ENCODE results near the gene PMPCA. TPM values are rescaled to one million over a fixed set of nuclear protein-coding genes. Genes with fewer than 3 reads are reported as not detected.

Gene PMPCA
- total and polyA plus RNA-seq, 2 of the 13 experiments (the other 11 are each of a cell fraction or from before 2014, with no cell fraction given): 70.2 to 88.4 TPM

DNA sequence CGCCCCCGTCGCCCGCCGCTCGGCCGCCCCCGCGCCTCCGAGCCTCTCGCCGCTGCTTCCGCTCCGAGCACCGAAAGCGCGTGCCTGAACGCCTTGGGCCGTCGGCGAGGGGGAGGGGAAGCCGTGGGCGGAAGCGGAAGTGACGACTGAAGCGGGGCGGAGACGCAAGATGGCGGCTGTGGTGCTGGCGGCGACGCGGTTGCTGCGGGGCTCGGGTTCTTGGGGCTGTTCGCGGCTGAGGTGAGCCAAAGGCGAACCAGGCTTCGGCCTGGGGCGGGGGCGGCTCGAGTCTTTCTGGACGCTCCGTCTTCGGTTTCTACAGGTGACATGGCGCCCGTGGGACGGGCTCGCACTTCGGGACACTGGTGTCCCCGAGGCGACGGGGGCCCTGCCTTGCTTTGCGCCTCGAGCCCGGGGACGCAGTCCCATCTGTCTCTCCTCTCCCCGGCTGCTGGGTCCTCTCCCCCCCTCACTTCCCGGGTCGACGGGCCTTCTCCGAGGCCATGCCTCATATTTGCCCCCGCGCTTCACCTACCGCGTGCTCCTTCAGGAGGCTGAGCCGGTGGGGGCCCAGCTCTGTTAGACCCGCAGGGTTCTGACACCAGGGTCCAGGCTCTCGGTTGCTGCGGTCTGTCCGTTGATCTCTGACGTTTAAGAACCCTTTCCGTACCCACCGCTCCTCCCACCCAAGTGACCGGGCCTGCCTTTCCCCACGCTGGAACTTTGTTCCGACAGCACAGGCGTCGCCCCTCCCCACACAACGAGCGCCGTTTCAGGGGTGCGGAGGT is at the start of gene PMPCA, which contains the start of gene ENTR1 (continued):
- TF ChIP-seq, protein P1, sequence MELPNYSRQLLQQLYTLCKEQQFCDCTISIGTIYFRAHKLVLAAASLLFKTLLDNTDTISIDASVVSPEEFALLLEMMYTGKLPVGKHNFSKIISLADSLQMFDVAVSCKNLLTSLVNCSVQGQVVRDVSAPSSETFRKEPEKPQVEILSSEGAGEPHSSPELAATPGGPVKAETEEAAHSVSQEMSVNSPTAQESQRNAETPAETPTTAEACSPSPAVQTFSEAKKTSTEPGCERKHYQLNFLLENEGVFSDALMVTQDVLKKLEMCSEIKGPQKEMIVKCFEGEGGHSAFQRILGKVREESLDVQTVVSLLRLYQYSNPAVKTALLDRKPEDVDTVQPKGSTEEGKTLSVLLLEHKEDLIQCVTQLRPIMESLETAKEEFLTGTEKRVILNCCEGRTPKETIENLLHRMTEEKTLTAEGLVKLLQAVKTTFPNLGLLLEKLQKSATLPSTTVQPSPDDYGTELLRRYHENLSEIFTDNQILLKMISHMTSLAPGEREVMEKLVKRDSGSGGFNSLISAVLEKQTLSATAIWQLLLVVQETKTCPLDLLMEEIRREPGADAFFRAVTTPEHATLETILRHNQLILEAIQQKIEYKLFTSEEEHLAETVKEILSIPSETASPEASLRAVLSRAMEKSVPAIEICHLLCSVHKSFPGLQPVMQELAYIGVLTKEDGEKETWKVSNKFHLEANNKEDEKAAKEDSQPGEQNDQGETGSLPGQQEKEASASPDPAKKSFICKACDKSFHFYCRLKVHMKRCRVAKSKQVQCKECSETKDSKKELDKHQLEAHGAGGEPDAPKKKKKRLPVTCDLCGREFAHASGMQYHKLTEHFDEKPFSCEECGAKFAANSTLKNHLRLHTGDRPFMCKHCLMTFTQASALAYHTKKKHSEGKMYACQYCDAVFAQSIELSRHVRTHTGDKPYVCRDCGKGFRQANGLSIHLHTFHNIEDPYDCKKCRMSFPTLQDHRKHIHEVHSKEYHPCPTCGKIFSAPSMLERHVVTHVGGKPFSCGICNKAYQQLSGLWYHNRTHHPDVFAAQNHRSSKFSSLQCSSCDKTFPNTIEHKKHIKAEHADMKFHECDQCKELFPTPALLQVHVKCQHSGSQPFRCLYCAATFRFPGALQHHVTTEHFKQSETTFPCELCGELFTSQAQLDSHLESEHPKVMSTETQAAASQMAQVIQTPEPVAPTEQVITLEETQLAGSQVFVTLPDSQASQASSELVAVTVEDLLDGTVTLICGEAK (IDR thresholded peaks at IDR 0.05): peak; percentile 49
- TF ChIP-seq, protein P1 (CRISPR knock-in tag; IDR thresholded peaks at IDR 0.05): no peak
- TF ChIP-seq HOXA7 (CRISPR knock-in tag; IDR thresholded peaks at IDR 0.05) (no peak), NFYB (CRISPR knock-in tag; IDR thresholded peaks at IDR 0.05) (no peak), ZNF333 (CRISPR knock-in tag; IDR thresholded peaks at IDR 0.05; ENCODE audit: borderline replicate concordance) (peak; percentile 55; the same call in 1 of the 2 replicates), ZNF766 (CRISPR knock-in tag; IDR thresholded peaks at IDR 0.05; ENCODE audit: borderline replicate concordance) (no peak), DPF2 (CRISPR knock-in tag; IDR thresholded peaks at IDR 0.05; ENCODE audit: borderline replicate concordance, low read depth) (no peak), YY1 (IDR thresholded peaks at IDR 0.05; ENCODE audit: insufficient read depth, insufficient replicate concordance, low read depth, low read length) (peak; percentile 99), KLF12 (CRISPR knock-in tag; IDR thresholded peaks at IDR 0.05; ENCODE audit: borderline replicate concordance) (peak; percentile 22; the same call in 1 of the 2 replicates), HDAC1 (CRISPR knock-in tag; IDR thresholded peaks at IDR 0.05) (peak; percentile 94), ZC3H4 (CRISPR knock-in tag; IDR thresholded peaks at IDR 0.05; ENCODE audit: borderline replicate concordance) (no peak), ZNF251 (CRISPR knock-in tag; IDR thresholded peaks at IDR 0.05) (no peak), ZNF414 (CRISPR knock-in tag; IDR thresholded peaks at IDR 0.05) (0 out of 2 replicates have a peak, but pooled peaks have one; percentile 52), GATA4 (IDR thresholded peaks at IDR 0.05; ENCODE audit: borderline replicate concordance, low read depth) (peak; percentile 38; the same call in 1 of the 2 replicates), NCOA1 (CRISPR knock-in tag; IDR thresholded peaks at IDR 0.05) (no peak), ZBTB7A (CRISPR knock-in tag; IDR thresholded peaks at IDR 0.05) (no peak; the same call in 1 of the 2 replicates), ZNF101 (CRISPR knock-in tag; IDR thresholded peaks at IDR 0.05; ENCODE audit: borderline replicate concordance, low read depth) (no peak)
- TF ChIP-seq, protein P2, sequence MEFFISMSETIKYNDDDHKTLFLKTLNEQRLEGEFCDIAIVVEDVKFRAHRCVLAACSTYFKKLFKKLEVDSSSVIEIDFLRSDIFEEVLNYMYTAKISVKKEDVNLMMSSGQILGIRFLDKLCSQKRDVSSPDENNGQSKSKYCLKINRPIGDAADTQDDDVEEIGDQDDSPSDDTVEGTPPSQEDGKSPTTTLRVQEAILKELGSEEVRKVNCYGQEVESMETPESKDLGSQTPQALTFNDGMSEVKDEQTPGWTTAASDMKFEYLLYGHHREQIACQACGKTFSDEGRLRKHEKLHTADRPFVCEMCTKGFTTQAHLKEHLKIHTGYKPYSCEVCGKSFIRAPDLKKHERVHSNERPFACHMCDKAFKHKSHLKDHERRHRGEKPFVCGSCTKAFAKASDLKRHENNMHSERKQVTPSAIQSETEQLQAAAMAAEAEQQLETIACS (CRISPR knock-in tag; IDR thresholded peaks at IDR 0.05): peak; percentile 79

Data from HepG2 (cell line).